HEK293T (cell line): ENCODE measurements around the gene ANXA8L1.
"Not testable (repeated sequence)": the region's sequence is repeated elsewhere in the genome, so short reads cannot be mapped to it uniquely, and the experiment has no call there.

Experiments used
- BHLHE40 ChIP-seq: fragments of 450-650 bp; IDR thresholded peaks from 2 replicates; pipeline ENCODE4 v1.6.1; 2016; ENCODE audit warnings: mild to moderate bottlenecking, moderate library complexity, borderline replicate concordance
- ELF4 ChIP-seq: fragments of 450-650 bp; IDR thresholded peaks from 2 replicates; pipeline ENCODE4 v1.6.1; 2017; ENCODE audit warnings: antibody characterized with exemption
- FOXA1 ChIP-seq: fragments of 450-650 bp; IDR thresholded peaks from 2 replicates; pipeline ENCODE4 v1.6.1; 2016; ENCODE audit warnings: mild to moderate bottlenecking
- FOXM1 ChIP-seq: fragments of 450-650 bp; IDR thresholded peaks from 2 replicates; pipeline ENCODE4 v1.6.1; 2017; ENCODE audit warnings: mild to moderate bottlenecking, borderline replicate concordance
- HDGF ChIP-seq: fragments of 450-650 bp; IDR thresholded peaks from 2 replicates; pipeline ENCODE4 v1.6.1; 2017; ENCODE audit warnings: antibody characterized with exemption, borderline replicate concordance
- LEF1 ChIP-seq: fragments of 450-650 bp; IDR thresholded peaks from 2 replicates; pipeline ENCODE4 v1.6.1; 2017; ENCODE audit warnings: mild to moderate bottlenecking, borderline replicate concordance
- NFRKB ChIP-seq: fragments of 450-650 bp; IDR thresholded peaks from 2 replicates; pipeline ENCODE4 v1.6.1; 2016; ENCODE audit warnings: mild to moderate bottlenecking, moderate library complexity
- SP1 ChIP-seq: fragments of 450-650 bp; IDR thresholded peaks from 2 replicates; pipeline ENCODE4 v1.6.1; 2017
- SUZ12 ChIP-seq: fragments of 450-650 bp; IDR thresholded peaks from 2 replicates; pipeline ENCODE4 v1.6.1; 2016; ENCODE audit warnings: mild to moderate bottlenecking
- ZNF384 ChIP-seq: fragments of 450-650 bp; IDR thresholded peaks from 2 replicates; pipeline ENCODE4 v1.6.1; 2016
- TF ChIP-seq, protein P1 (sequence below): fragments of 450-650 bp; IDR thresholded peaks from 2 replicates; pipeline ENCODE4 v1.6.1; 2016

DNA sequence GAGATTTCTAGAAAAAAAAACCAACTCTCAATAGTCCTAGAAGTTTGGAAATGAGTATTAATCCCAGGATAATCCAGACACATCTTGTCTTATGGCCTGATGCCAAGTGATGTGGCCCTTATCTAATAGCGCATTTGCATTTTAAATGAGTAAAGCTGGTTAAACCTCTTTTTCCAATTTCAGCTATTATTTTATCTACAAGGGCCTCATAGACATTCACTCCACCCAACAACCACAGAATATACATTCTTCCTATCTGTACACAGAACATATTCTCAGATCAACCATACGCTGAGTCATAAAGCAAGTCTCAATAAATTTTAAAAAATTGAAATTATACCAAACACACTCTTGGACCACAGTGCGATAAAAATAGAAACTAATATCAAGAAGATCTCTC is 34.0 kb downstream of the ANXA8L1 start:
- not testable (repeated sequence) for TF ChIP-seq FOXM1, SP1, ZNF384, ELF4, BHLHE40, FOXA1, LEF1, NFRKB, SUZ12, HDGF
- TF ChIP-seq, protein P1, sequence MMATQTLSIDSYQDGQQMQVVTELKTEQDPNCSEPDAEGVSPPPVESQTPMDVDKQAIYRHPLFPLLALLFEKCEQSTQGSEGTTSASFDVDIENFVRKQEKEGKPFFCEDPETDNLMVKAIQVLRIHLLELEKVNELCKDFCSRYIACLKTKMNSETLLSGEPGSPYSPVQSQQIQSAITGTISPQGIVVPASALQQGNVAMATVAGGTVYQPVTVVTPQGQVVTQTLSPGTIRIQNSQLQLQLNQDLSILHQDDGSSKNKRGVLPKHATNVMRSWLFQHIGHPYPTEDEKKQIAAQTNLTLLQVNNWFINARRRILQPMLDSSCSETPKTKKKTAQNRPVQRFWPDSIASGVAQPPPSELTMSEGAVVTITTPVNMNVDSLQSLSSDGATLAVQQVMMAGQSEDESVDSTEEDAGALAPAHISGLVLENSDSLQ, result not testable (repeated sequence)
